B cell (primary cell): ENCODE results near the gene APCS.

Source experiments
- CTCF ChIP-seq: fragments of 200-600 bp; IDR thresholded peaks from one replicate; pipeline ENCODE4 v1.8.0; 2022; ENCODE audit warnings: antibody characterized with exemption, mild to moderate bottlenecking
- EZH2 ChIP-seq: IDR thresholded peaks from 2 replicates; pipeline ENCODE4 v1.6.1; 2012; ENCODE audit warnings: borderline replicate concordance, low read depth, mild to moderate bottlenecking, moderate library complexity, low read length; ENCODE audit not compliant: insufficient read depth, poor library complexity, severe bottlenecking

- TF ChIP-seq CTCF, result no peak
- no peak for TF ChIP-seq EZH2
Measured at GRCh38 chr1:159602501-159602999, 14.9 kb downstream of the APCS start.
